ENCODE results near the gene NDUFB10.

- TF ChIP-seq POLR2AphosphoS5 (IDR thresholded peaks at IDR 0.05; ENCODE audit: low read depth, low read length) (no peak), REST (IDR thresholded peaks at IDR 0.05; ENCODE audit: insufficient read depth in 1 of 2, low read depth in 2 of 2, low read length in 2 of 2) (no peak), TAF1 (IDR thresholded peaks at IDR 0.05; ENCODE audit: borderline replicate concordance, insufficient read depth, low read length) (no peak), SIN3A (IDR thresholded peaks at IDR 0.05; ENCODE audit: borderline replicate concordance, insufficient read depth, low read length) (no peak), FOXP2 (optimal IDR thresholded peaks at IDR 0.05; ENCODE audit: borderline replicate concordance, extremely low read depth, extremely low read length, insufficient read depth) (no peak)
These were observed 9.0 kb downstream of the NDUFB10 start for GRCh38 chr16:1968146-1968953.

All from PFSK-1 (cell line).